ENCODE results near the gene CD3D.

DNA sequence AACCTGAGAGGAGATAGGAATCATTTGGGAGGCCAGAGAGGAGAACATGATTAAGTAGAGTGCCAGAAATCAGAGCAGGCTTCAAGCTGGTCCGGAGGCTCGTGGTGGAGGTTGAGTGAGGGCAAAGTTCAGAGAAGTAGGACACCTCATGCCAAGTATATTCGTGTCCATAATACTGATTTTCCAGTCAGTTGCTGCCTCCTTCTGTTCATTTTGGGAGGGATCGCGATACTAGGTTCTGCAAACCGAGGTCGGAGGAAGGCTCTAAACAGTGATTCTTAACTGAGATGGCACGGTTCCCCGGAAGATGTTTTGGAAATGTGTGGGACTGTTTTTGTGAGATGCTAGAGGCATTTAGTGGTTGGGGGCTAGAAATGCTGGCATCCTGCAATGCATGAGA is 51.6 kb downstream of the CD3D start:
- TF ChIP-seq, protein P1, sequence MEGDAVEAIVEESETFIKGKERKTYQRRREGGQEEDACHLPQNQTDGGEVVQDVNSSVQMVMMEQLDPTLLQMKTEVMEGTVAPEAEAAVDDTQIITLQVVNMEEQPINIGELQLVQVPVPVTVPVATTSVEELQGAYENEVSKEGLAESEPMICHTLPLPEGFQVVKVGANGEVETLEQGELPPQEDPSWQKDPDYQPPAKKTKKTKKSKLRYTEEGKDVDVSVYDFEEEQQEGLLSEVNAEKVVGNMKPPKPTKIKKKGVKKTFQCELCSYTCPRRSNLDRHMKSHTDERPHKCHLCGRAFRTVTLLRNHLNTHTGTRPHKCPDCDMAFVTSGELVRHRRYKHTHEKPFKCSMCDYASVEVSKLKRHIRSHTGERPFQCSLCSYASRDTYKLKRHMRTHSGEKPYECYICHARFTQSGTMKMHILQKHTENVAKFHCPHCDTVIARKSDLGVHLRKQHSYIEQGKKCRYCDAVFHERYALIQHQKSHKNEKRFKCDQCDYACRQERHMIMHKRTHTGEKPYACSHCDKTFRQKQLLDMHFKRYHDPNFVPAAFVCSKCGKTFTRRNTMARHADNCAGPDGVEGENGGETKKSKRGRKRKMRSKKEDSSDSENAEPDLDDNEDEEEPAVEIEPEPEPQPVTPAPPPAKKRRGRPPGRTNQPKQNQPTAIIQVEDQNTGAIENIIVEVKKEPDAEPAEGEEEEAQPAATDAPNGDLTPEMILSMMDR (IDR thresholded peaks at IDR 0.05): no peak
- TF ChIP-seq, protein P2, sequence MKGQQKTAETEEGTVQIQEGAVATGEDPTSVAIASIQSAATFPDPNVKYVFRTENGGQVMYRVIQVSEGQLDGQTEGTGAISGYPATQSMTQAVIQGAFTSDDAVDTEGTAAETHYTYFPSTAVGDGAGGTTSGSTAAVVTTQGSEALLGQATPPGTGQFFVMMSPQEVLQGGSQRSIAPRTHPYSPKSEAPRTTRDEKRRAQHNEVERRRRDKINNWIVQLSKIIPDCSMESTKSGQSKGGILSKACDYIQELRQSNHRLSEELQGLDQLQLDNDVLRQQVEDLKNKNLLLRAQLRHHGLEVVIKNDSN (CRISPR knock-in tag; IDR thresholded peaks at IDR 0.05): no peak
- TF ChIP-seq KAT7 (CRISPR knock-in tag; IDR thresholded peaks at IDR 0.05; ENCODE audit: borderline replicate concordance) (no peak), SP1 (CRISPR knock-in tag; conservative IDR thresholded peaks at IDR 0.05) (no peak)
